HEK293 (cell line): ENCODE measurements around the gene LGSN.

Source experiments
- CTCF ChIA-PET: fragments of 350-600 bp; formaldehyde crosslinking; extraction: SDS; loops from one replicate; lab custom pipeline; 2021; ENCODE audit warnings: antibody characterized with exemption; lab: Yijun Ruan, JAX
- POLR2A ChIA-PET: fragments of 300-600 bp; formaldehyde crosslinking; extraction: SDS; loops from one replicate; lab custom pipeline; 2020; ENCODE audit warnings: antibody characterized with exemption, inconsistent platforms; lab: Yijun Ruan, JAX
- H3K27ac ChIP-seq: fragments of 200-500 bp; sonication (Bioruptor generic); 2 replicates; pipeline ENCODE4 v1.5.1; 2014; ENCODE audit warnings: low read depth, low read length, control low read depth, inconsistent platforms; ENCODE audit errors: extremely low read depth
- H3K36me3 ChIP-seq, 2 experiments: fragments of 200-500 bp in 1 of 2; sonication (Bioruptor generic) in 1 of 2; 1 replicate in 1 of 2; 2 replicates in 1 of 2; pipeline ENCODE4 v1.5.1; 2014 to 2017; ENCODE audit warnings: inconsistent platforms in 2 of 2, low read length in 2 of 2; ENCODE audit not compliant: control insufficient read depth in 2 of 2, insufficient read depth in 1 of 2
- H3K4me1 ChIP-seq: fragments of 200-500 bp; sonication (Bioruptor generic); 2 replicates; pipeline ENCODE4 v1.5.1; 2014; ENCODE audit warnings: mild to moderate bottlenecking, low read length, inconsistent platforms; ENCODE audit not compliant: control insufficient read depth, insufficient read depth
- H3K4me3 ChIP-seq: 2 replicates; pipeline ENCODE4 v1.5.1; 2011; ENCODE audit warnings: low read depth, mild to moderate bottlenecking, control low read depth, low read length, moderate library complexity
- H3K9me3 ChIP-seq: fragments of 200-500 bp; sonication (Bioruptor generic); 2 replicates; pipeline ENCODE4 v1.5.1; 2014; ENCODE audit warnings: low read depth, low read length, inconsistent platforms; ENCODE audit not compliant: control insufficient read depth, insufficient read depth
- AEBP2 ChIP-seq: fragments of 450-650 bp; formaldehyde crosslinking; IDR thresholded peaks from 2 replicates; pipeline ENCODE4 v1.5.1; 2016; ENCODE audit warnings: missing biosample characterization, missing genetic modification characterization, borderline replicate concordance
- BCL6B ChIP-seq: fragments of 450-650 bp; formaldehyde crosslinking; IDR thresholded peaks from 2 replicates; pipeline ENCODE4 v1.5.1; 2017; ENCODE audit warnings: missing biosample characterization, missing genetic modification characterization
- HIC1 ChIP-seq: fragments of 450-650 bp; formaldehyde crosslinking; IDR thresholded peaks from 2 replicates; pipeline ENCODE4 v1.5.1; 2016; ENCODE audit warnings: missing biosample characterization, missing genetic modification characterization
- KLF7 ChIP-seq: fragments of 450-650 bp; formaldehyde crosslinking; IDR thresholded peaks from 2 replicates; pipeline ENCODE4 v1.5.1; 2016; ENCODE audit warnings: missing biosample characterization, missing genetic modification characterization, borderline replicate concordance
- YY1 ChIP-seq: fragments of 450-650 bp; formaldehyde crosslinking; IDR thresholded peaks from 2 replicates; pipeline ENCODE4 v1.5.1; 2018; ENCODE audit warnings: missing biosample characterization, missing genetic modification characterization
- ZBTB26 ChIP-seq: fragments of 450-650 bp; formaldehyde crosslinking; optimal IDR thresholded peaks from 2 replicates; pipeline ENCODE3; 2016; ENCODE audit warnings: missing biosample characterization, mild to moderate bottlenecking, missing genetic modification characterization
- ZFP37 ChIP-seq: fragments of 450-650 bp; formaldehyde crosslinking; IDR thresholded peaks from 2 replicates; pipeline ENCODE4 v1.5.1; 2016; ENCODE audit warnings: missing biosample characterization, missing genetic modification characterization
- ZIC2 ChIP-seq: fragments of 450-650 bp; formaldehyde crosslinking; IDR thresholded peaks from 2 replicates; pipeline ENCODE4 v1.5.1; 2016; ENCODE audit warnings: missing biosample characterization, missing genetic modification characterization
- ZNF112 ChIP-seq: fragments of 450-650 bp; formaldehyde crosslinking; IDR thresholded peaks from 2 replicates; pipeline ENCODE4 v1.5.0; 2017; ENCODE audit warnings: missing biosample characterization, missing genetic modification characterization
- ZNF114 ChIP-seq: fragments of 450-650 bp; formaldehyde crosslinking; IDR thresholded peaks from 2 replicates; pipeline ENCODE4 v1.5.0; 2017; ENCODE audit warnings: missing biosample characterization, missing genetic modification characterization
- ZNF248 ChIP-seq: fragments of 450-650 bp; formaldehyde crosslinking; IDR thresholded peaks from 2 replicates; pipeline ENCODE4 v1.5.1; 2017; ENCODE audit warnings: missing biosample characterization, missing genetic modification characterization
- ZNF311 ChIP-seq: fragments of 450-650 bp; formaldehyde crosslinking; IDR thresholded peaks from 2 replicates; pipeline ENCODE4 v1.5.1; 2017; ENCODE audit warnings: missing biosample characterization, missing genetic modification characterization, borderline replicate concordance
- ZNF324 ChIP-seq: fragments of 450-650 bp; formaldehyde crosslinking; IDR thresholded peaks from 2 replicates; pipeline ENCODE4 v1.5.1; 2016; ENCODE audit warnings: missing biosample characterization, missing genetic modification characterization
- ZNF366 ChIP-seq: fragments of 450-650 bp; formaldehyde crosslinking; conservative IDR thresholded peaks from 2 replicates; pipeline ENCODE4 v1.5.1; 2016; ENCODE audit warnings: missing biosample characterization, missing genetic modification characterization
- ZNF404 ChIP-seq: fragments of 450-650 bp; formaldehyde crosslinking; IDR thresholded peaks from 2 replicates; pipeline ENCODE4 v1.5.1; 2017; ENCODE audit warnings: missing biosample characterization, missing genetic modification characterization
- ZNF416 ChIP-seq: fragments of 450-650 bp; formaldehyde crosslinking; IDR thresholded peaks from 2 replicates; pipeline ENCODE4 v1.5.1; 2016; ENCODE audit warnings: missing biosample characterization, missing genetic modification characterization
- ZNF513 ChIP-seq: fragments of 450-650 bp; IDR thresholded peaks from 2 replicates; pipeline ENCODE4 v1.5.1; 2018; ENCODE audit warnings: missing biosample characterization, missing genetic modification characterization
- ZNF521 ChIP-seq: fragments of 450-650 bp; formaldehyde crosslinking; IDR thresholded peaks from 2 replicates; pipeline ENCODE4 v1.5.1; 2017; ENCODE audit warnings: missing biosample characterization, mild to moderate bottlenecking, missing genetic modification characterization
- ZNF596 ChIP-seq: fragments of 450-650 bp; IDR thresholded peaks from 2 replicates; pipeline ENCODE4 v1.5.0; 2018; ENCODE audit warnings: missing biosample characterization, mild to moderate bottlenecking, missing genetic modification characterization, moderate library complexity
- ZNF623 ChIP-seq: fragments of 450-650 bp; formaldehyde crosslinking; IDR thresholded peaks from 2 replicates; pipeline ENCODE4 v1.5.1; 2016; ENCODE audit warnings: missing biosample characterization, missing genetic modification characterization
- ZNF677 ChIP-seq: fragments of 450-650 bp; IDR thresholded peaks from 2 replicates; pipeline ENCODE4 v1.5.0; 2018; ENCODE audit warnings: missing biosample characterization, mild to moderate bottlenecking, missing genetic modification characterization, moderate library complexity
- ZNF692 ChIP-seq: fragments of 450-650 bp; formaldehyde crosslinking; IDR thresholded peaks from 2 replicates; pipeline ENCODE4 v1.5.1; 2016; ENCODE audit warnings: missing biosample characterization, missing genetic modification characterization
- ZNF707 ChIP-seq: fragments of 450-650 bp; formaldehyde crosslinking; IDR thresholded peaks from 2 replicates; pipeline ENCODE4 v1.5.1; 2016; ENCODE audit warnings: missing biosample characterization, missing genetic modification characterization
- ZNF785 ChIP-seq: fragments of 450-650 bp; formaldehyde crosslinking; IDR thresholded peaks from 2 replicates; pipeline ENCODE4 v1.5.1; 2016; ENCODE audit warnings: missing biosample characterization, missing genetic modification characterization
- ZNF843 ChIP-seq: fragments of 450-650 bp; formaldehyde crosslinking; IDR thresholded peaks from 2 replicates; pipeline ENCODE4 v1.5.1; 2016; ENCODE audit warnings: missing biosample characterization, missing genetic modification characterization
- ZSCAN30 ChIP-seq: fragments of 450-650 bp; IDR thresholded peaks from 2 replicates; pipeline ENCODE4 v1.5.1; 2018; ENCODE audit warnings: missing biosample characterization, mild to moderate bottlenecking, missing genetic modification characterization, moderate library complexity
- ZSCAN5A ChIP-seq: fragments of 450-650 bp; formaldehyde crosslinking; IDR thresholded peaks from 2 replicates; pipeline ENCODE4 v1.5.1; 2016; ENCODE audit warnings: missing biosample characterization, missing genetic modification characterization

LGSN gene

GRCh38 chr6:63348836-63349235 is 29.1 kb upstream of the LGSN start:
- ChIA-PET CTCF (interaction anchor here (0.6 to 6.8 kb wide), 7 partner anchors 9 to 573 kb away, joined by 3 to 87 read pairs (median 4); no protein-coding TSS in a partner anchor), POLR2A (no interaction called here)
- TF ChIP-seq BCL6B (no peak), ZNF366 (tag by site-specific recombination) (no peak), ZNF785 (no peak), ZNF677 (no peak), ZSCAN30 (tag by site-specific recombination) (no peak), ZNF404 (tag by site-specific recombination) (no peak), ZNF513 (tag by site-specific recombination) (no peak), ZNF692 (tag by site-specific recombination) (no peak), ZNF623 (tag by site-specific recombination) (no peak), ZNF596 (tag by site-specific recombination) (no peak), KLF7 (tag by site-specific recombination) (no peak), ZNF248 (no peak), HIC1 (tag by site-specific recombination) (no peak)
- Histone ChIP-seq H3K4me3 (no peak overlapping the region), H3K27ac (no peak overlapping the region), H3K4me1 (no peaks in the 10 kb centered on the region; the same call in 1 of the 2 replicates), H3K36me3 (no peaks in the 10 kb centered on the region), H3K9me3 (no peaks in the 10 kb centered on the region)

GRCh38 chr6:63347599-63347998 is 27.8 kb upstream of the LGSN start:
- ChIA-PET POLR2A (no interaction called here), CTCF (interaction anchor here (2.3 to 6.8 kb wide), 2 partner anchors 417 to 455 kb away, joined by 11 to 87 read pairs; no protein-coding TSS in a partner anchor)
- no peaks in the 10 kb centered on the region for H3K4me1 ChIP-seq
- no peak overlapping the region for H3K27ac ChIP-seq
- no peaks in the 10 kb centered on the region for H3K9me3 ChIP-seq
- no peaks in the 10 kb centered on the region for H3K36me3 ChIP-seq
- H3K4me3 ChIP-seq: no peak overlapping the region
- no peak for TF ChIP-seq ZNF311 (tag by site-specific recombination)
- no peak for TF ChIP-seq ZNF114 (tag by site-specific recombination)
- no peak for TF ChIP-seq ZFP37
- TF ChIP-seq ZIC2 (tag by site-specific recombination): no peak
- TF ChIP-seq YY1 (tag by site-specific recombination): no peak
- no peak for TF ChIP-seq ZNF112 (tag by site-specific recombination)
- TF ChIP-seq ZNF521: no peak
- TF ChIP-seq ZNF843 (tag by site-specific recombination): no peak
- no peak for TF ChIP-seq ZNF707
- no peak for TF ChIP-seq ZNF324
- no peak for TF ChIP-seq ZSCAN5A (tag by site-specific recombination)
- no peak for TF ChIP-seq ZNF416
- no peak for TF ChIP-seq AEBP2 (tag by site-specific recombination)
- no peak for TF ChIP-seq ZBTB26
